Lower leg skin (tissue), 3 donors: ENCODE results near the gene F2R.

Source experiments
- POLR2A ChIP-seq, 2 donors: fragments of 450-650 bp; IDR thresholded peaks; one replicate each; pipeline ENCODE4 v1.6.1; 2016 to 2017; ENCODE audit warnings: antibody characterized with exemption in 2 of 2, mild to moderate bottlenecking in 1 of 2, moderate library complexity in 1 of 2
- TF ChIP-seq, protein P1 (sequence below), 3 donors: fragments of 450-650 bp; IDR thresholded peaks; one replicate each; pipeline ENCODE4 v1.5.1; 2016; ENCODE audit warnings: antibody characterized with exemption in 3 of 3, mild to moderate bottlenecking in 3 of 3, moderate library complexity in 2 of 3

- TF ChIP-seq, protein P1, sequence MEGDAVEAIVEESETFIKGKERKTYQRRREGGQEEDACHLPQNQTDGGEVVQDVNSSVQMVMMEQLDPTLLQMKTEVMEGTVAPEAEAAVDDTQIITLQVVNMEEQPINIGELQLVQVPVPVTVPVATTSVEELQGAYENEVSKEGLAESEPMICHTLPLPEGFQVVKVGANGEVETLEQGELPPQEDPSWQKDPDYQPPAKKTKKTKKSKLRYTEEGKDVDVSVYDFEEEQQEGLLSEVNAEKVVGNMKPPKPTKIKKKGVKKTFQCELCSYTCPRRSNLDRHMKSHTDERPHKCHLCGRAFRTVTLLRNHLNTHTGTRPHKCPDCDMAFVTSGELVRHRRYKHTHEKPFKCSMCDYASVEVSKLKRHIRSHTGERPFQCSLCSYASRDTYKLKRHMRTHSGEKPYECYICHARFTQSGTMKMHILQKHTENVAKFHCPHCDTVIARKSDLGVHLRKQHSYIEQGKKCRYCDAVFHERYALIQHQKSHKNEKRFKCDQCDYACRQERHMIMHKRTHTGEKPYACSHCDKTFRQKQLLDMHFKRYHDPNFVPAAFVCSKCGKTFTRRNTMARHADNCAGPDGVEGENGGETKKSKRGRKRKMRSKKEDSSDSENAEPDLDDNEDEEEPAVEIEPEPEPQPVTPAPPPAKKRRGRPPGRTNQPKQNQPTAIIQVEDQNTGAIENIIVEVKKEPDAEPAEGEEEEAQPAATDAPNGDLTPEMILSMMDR (IDR thresholded peaks at IDR 0.05): no peak
- TF ChIP-seq POLR2A (IDR thresholded peaks at IDR 0.05): no peak
Measured at GRCh38 chr5:76775921-76776320, 60.0 kb downstream of the F2R start.
